T47D (cell line): ENCODE measurements around the gene DENND1A.
"Not testable (repeated sequence)": the region's sequence is repeated elsewhere in the genome, so short reads cannot be mapped to it uniquely, and the experiment has no call there.

Experiments
- DNase-seq, 2 experiments: peaks; one replicate each; pipeline versions ENCODE4 v3.0.0 to v3.0.0-alpha.2; 2011 to 2012; ENCODE audit warnings: low read depth in 1 of 2, low spot score in 1 of 2
- JUND ChIP-seq: IDR thresholded peaks from 2 replicates; pipeline ENCODE4 v1.6.1; 2012; ENCODE audit warnings: low read depth
- in situ Hi-C: cut with HindIII; loops from 2 replicates; pipeline ENCODE4 v1.10.0; 2016; ENCODE audit warnings: low sequenced_read_pairs, low pct_unique_long_range_greater_than_20kb

The DENND1A gene

DNA sequence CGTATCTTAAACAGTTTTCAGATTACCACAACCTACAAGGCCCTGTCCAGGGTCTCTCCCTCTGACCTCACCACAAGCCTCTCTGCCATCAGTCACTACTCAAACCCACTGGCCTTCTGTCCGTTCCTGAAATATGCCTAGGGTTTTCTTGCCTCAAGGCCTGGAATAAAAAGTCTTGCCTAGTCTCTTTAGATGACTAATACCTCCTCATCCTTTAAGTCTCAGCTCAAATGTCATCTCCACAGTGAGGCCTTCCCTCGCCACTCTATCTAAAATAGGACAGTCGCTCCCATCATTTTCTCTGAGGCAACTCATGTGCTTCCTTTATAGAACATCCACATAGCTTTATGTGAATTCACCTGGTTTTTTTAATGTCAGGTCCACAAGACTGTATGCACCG, 5.2 kb downstream of the DENND1A start:
- no peak for TF ChIP-seq JUND
- in situ Hi-C loops, result no loop called here
- DNase-seq, result no peak

DNA sequence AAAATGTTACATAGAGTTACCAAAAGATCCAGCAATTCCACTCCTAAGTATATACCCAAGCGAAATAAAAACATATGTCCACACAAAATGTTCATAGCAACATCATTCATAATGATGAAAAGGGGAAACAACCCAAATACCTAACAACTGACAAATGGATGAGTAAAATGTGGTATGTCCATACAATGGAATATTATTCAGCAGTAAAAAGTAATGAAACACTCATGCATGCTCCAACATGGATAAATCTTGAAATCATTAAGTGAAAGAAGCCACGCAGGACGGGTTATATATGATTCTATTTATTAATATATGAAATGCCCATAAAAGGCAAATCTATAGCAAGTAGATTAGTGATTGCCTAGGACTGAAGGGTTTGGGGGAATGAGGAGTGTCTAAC, 6.0 kb downstream of the DENND1A start:
- in situ Hi-C loops, result no loop called here
- no peak for DNase-seq
- no peak for TF ChIP-seq JUND

DNA sequence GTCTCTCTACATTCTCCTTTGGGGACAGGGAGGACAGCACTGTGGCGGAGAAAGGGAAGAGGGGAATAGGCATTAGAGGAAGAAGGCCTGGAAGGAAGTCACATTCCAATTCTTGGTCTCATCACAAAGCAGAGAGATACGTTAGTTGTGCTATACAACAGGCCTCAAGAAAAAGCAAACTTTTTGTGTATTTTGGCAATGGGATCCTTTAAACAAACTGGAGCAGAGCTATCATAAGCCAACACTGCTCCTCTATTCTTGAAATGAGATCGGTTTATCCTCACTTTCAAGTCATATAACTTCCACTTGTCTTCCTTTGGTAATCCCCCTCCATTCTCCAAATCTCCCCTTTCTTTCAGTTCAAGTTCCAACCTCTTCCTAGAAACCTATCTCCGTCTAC, 6.5 kb downstream of the DENND1A start:
- DNase-seq, result no peak
- in situ Hi-C loops, result no loop called here
- no peak for TF ChIP-seq JUND

DNA sequence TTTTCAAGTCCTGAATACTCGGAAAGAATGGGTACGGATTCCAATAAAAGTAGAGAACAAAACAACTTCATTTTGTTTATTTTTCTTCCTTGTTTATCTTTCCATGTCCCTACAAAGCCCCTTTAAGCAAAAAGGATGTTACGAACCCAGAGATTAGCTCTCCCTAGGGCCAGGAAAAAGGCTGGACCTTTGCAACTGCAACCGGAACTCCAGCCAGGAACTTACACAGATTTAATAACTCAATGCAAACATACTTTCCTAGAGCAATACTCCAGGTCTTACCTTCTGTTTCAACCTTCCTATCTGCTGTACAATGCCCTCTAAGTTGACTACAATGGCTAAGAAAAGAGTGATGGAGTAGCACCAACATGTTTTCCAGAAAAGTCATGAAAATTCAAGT, 7.0 kb downstream of the DENND1A start:
- no peak for DNase-seq
- TF ChIP-seq JUND, result no peak
- in situ Hi-C loops, result no loop called here

DNA sequence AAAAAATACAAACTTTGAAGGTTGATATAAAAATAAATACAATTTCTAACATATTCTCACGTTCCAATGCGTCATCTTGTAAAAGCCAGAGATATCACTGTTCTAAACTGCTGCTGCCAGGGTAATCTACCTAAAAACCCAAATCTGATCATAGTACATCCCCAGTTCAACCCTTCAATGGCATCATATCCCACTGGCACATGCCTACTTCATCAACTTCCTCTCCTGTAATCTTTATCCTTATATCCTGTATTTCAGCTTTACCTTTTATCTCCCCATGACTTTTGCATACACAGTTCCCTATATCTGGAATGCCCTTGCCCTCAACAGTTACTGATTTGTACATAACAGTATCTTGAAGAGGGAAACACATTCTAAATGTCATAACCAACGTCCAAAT, 7.5 kb downstream of the DENND1A start:
- DNase-seq, result no peak
- in situ Hi-C loops, result no loop called here
- TF ChIP-seq JUND, result no peak

DNA sequence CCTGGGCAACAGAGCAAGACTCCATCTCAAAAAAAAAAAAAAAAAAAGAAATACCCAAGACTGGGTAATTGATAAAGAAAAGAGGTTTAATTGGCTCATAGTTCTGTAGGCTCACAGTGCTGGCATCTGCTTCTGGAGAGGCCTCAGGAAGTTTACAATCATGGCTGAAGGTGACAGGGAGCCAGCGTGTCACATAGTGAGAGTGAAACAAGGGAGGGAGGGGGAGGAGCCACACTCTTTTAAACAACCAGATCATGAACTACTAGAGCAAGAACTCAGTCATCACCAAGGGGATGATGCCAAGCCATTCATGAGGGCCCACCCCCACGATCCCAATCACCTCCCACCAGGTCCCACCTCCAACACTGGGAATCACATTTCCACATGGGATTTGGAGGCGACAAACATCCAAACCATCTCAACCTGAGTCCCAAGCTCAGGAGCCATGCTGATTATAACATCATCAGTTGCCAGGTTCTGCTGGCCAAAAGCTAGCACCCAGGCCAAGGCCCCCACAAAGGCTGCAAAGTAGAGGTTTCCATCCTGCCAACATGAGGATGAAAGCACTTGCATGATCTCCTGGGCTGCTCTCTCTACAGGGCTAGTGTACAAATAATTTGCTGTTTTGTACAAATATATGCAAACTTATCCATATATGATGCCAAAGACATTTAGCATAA, 15.3 kb downstream of the DENND1A start:
- in situ Hi-C loops, result no loop called here
- DNase-seq, result no peak

DNA sequence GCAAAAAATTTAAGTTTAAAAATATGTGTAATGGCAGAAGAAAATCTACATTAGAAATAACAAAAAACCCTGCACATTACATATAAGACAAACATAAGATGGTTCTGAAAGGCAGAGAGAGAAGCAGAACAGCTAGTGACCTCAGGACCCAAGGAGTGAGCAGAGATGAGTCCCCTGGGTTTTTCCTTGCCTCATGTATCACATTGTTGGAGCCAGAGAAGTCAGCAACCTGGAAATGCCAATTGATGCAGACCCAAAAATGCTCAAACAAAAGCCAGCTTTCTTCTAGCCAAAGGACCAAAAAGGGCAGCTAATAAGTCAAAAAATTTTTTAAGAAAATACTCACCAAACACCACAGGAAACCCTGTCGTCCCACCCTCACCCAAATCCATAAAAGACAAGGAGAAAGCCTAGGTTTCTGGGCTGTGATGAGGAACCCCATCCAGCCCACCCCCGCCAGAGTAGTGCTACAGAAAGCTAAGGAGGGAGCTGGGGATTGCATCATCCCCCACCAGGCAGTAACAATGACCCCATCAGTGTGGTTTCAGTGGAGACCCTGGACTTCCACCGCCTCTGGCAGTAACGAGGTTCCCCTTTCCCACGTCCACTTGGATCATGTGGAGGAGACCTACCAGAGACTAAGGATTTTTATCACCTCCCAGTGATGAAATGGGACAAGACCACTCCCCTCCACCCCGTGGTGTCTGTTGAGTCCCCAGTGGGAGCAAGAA, 17.6 kb downstream of the DENND1A start:
- DNase-seq, result no peak
- TF ChIP-seq JUND, result no peak
- in situ Hi-C loops, result no loop called here

More for the DNA sequence above, 15.3 kb downstream of the DENND1A start:
- no peak for TF ChIP-seq JUND

DNA sequence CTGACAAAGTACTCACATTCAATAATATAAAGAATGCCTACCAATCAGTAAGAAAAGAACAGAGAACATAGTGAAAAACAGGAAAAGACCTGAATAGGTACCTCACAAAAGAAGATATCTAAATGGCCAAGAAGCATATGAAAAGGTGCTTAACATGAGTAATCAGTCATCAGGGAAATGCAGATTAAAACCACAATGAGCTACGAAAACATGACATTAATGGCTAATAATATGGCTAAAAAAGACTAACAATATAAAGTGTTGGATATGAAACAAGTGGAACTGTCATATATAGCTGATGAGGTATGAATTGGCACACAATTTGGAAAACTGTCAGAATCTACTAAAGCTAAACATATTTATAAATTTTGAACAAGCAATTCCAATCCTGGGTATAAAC, 18.9 kb downstream of the DENND1A start:
- in situ Hi-C loops, result no loop called here
- no peak for TF ChIP-seq JUND

DNA sequence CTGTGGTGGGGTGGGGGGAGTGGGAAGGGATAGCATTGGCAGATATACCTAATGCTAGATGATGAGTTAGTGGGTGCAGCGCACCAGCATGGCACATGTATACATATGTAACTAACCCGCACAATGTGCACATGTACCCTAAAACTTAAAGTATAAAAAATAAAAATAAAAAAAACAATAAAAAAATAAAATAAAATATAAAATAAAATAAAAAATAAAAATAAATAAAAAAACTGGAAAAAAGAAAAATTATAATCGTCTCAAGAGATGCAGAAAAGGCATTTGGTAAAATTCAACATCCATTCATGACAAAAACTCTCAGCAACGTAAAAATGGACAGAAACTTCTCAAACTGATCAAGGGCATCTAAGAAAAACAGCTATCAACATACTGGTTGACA, 20.7 kb downstream of the DENND1A start:
- DNase-seq, in situ Hi-C loops: not testable (repeated sequence)

More for the DNA sequence above, 18.9 kb downstream of the DENND1A start:
- no peak for DNase-seq

DNA sequence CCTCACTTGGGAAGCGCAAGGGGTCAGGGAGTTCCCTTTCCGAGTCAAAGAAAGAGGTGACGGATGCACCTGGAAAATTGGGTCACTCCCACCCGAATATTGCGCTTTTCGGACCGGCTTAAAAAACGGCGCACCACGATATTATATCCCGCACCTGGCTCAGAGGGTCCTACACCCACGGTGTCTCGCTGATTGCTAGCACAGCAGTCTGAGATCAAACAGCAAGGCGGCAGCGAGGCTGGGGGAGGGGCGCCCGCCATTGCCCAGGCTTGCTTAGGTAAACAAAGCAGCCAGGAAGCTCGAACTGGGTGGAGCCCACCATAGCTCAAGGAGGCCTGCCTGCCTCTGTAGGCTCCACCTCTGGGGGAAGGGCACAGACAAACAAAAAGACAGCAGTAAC, 26.4 kb downstream of the DENND1A start:
- in situ Hi-C loops, DNase-seq: not testable (repeated sequence)

DNA sequence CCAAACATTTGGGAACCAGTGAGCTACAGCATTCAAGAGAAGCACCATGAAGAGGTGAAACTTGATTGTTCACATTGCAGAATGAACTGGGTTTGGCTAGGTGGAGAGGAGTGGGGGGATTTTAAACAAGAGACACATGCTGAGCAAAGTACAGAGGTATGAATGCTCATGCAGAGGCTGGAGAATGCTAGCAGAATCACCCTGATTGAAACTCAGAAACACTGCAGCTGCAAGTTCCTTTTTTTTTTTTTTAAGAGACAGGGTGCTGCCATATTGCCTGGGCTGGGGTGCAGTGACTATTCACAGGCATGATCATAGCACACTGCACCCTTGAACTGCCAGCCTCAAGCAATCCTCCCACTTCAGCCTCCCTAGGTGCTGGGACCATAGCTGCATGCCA, 35.1 kb downstream of the DENND1A start:
- TF ChIP-seq JUND, result no peak
- in situ Hi-C loops, result no loop called here
- DNase-seq, result no peak

DNA sequence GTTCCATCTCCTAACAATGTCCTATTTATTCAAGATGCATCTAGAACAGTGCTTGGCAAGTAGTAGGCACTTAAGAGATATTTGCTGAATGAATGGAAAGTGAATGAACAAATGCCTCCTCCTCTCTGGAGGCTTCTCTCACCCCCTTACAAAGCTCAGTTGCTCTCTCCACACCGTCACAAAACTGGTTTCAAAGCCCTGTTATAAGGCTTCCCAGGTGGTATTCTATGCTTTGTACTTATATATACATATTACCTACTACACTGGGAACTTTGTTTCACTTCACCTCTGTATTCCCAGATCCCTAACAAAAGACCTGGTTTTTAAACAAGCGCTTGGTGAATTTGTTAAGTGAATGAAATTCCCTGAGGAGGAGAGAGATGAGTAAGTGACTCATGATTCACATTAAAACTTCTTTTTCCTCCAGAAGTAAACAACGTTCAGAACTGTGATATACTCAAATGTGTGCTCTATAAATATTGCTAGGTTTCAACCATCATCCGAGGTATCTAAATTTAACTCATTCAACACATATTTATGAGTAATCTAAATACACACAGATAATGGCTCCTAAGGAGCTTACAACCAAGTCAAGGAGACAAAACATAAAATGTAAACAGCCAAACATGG, 36.0 kb downstream of the DENND1A start:
- TF ChIP-seq JUND, result no peak
- no peak for DNase-seq
- in situ Hi-C loops, result no loop called here

DNA sequence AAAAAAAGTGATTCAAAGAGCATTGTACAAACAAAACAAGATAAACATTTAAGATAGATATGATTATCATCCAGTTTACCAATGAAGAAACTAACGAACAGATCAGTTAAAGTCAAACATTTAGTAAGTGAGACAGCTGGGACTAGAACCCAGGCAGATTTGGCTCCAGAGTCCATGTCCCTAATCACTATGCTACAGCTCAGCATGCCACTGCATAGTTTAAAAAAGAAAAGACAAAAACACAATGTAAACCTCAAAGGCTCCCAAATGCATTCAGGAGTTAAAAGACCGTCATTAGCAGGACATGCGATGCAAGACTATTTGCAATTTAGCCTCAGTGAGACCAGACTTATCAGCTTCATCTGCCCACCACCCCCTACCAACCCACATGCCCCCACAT, 36.8 kb downstream of the DENND1A start:
- in situ Hi-C loops, result no loop called here
- TF ChIP-seq JUND, result no peak
- no peak for DNase-seq
